GM12874 (cell line): ENCODE measurements around the gene RPUSD4.

ENCODE experiments used
- TF ChIP-seq, protein P1 (sequence below): IDR thresholded peaks from 2 replicates; pipeline ENCODE4 v1.5.1; 2011; ENCODE audit warnings: low read depth, mild to moderate bottlenecking, control low read depth, low read length, moderate library complexity; ENCODE audit not compliant: insufficient read depth

The RPUSD4 gene

DNA sequence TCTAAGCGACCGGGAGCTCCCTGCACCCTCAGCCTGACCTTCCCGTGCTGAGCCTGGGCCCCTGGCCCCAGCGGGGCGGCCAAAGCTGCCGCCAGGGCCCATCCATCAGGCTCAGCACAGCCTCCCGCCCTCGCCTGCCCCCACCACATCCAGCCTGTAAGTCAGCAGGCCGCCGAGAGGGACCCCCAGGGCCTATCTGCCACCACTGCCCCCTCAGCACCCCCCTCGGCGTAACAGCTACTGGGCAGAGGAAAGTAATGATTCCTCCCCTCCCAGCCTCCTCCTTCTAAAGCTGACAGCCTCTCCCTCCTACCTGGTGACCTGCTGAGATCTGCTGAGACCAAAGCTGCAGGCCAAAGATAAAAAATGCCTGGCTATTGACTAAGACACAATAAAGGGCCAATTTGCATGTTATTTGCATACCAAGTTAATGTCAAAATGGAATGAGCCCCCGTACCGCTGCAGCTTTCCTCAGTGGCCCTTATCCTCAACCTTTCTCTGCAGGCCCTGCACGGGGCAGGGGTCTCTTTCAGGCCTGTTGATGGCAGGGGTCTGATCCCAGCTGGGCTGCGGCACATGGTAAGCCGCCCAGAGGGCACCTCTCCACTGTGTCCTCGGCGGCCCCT is 51.6 kb downstream of the RPUSD4 start:
- TF ChIP-seq, protein P1, sequence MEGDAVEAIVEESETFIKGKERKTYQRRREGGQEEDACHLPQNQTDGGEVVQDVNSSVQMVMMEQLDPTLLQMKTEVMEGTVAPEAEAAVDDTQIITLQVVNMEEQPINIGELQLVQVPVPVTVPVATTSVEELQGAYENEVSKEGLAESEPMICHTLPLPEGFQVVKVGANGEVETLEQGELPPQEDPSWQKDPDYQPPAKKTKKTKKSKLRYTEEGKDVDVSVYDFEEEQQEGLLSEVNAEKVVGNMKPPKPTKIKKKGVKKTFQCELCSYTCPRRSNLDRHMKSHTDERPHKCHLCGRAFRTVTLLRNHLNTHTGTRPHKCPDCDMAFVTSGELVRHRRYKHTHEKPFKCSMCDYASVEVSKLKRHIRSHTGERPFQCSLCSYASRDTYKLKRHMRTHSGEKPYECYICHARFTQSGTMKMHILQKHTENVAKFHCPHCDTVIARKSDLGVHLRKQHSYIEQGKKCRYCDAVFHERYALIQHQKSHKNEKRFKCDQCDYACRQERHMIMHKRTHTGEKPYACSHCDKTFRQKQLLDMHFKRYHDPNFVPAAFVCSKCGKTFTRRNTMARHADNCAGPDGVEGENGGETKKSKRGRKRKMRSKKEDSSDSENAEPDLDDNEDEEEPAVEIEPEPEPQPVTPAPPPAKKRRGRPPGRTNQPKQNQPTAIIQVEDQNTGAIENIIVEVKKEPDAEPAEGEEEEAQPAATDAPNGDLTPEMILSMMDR: no peak

DNA sequence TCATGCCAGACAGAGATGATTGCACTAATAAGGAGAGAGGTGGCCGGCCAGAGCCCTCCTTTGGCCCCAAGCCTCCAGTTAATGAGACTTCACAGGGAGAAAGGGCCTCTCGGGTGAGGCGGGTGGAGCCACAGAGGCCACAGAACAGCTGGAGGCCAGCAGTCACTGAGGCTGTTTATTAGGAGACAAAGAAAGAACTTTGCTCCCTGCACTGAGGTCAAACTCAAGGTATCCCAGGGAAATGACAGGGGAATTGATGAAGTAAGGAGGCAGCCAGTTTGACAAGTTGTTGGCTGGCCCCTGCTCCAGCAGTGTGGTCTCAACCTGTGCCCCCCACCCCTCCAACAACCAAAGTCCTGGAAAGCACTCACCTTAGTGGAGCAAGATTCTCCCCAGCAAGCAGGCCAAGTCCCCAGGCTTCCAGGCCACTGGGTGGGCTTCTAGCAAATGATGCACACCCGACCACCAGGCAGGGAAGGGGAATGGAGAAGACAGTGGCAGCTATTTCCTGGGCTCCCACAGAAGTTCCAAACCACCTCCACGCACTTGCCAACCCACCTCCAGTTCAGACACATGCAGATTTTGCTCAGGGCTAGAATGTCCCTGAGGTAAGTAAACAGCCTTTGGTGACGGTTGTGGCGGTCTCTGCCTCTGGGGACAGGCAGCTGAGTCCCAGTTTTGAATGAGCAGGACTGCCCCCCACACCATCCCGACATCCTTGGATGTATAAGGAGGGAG is 53.2 kb downstream of the RPUSD4 start:
- TF ChIP-seq, protein P1: no peak

DNA sequence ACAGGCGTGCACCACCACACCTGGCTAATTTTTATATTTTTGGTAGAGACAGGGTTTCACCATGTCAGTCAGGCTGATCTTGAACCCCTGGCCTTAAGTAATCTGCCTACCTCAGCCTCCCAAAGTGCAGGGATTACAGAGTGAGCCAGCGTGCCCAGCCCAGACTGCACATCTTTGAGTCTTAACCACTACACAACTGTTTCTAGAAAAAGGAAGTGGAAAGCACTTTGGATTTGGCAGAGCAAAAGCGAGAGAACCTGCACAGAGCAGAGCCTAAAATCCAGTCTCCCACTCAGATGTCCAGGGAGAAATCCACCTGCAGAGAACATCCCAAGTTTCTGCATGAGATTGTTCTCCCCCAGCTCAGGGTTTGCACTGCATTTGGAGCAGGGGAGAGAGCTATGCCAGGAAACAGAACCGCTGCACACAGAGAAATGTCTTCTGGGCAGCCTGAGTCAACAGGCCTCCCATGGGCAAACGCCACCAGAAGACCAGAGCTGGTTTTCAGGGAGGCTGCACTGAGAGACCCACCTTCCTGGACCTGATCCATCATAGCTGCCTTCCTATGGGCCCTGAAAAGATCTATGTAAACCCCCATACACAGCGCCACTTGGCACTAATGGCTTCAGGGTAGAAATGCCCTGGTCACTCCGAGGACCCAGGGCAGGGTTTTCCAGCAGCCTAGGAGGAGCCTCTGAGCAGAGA is 54.0 kb downstream of the RPUSD4 start:
- TF ChIP-seq, protein P1: no peak

DNA sequence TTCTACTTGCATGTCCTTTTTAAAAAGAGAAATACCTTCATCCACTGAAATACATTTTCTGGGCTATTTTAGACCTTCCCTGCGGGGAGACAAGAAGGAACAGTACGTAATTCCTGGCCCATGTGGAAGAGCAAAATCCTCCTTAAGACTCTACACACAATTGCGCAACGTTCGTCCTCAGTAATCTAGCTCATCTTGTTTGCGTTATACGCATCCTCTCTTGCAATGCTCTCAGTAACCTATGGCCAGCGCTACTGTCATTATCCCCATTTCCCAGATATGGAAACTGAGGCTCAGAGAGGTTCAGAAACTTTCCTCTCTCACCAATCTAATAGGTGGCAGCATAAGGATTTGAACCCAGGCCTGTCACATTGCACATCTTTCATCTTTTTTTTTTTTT is 54.6 kb downstream of the RPUSD4 start:
- TF ChIP-seq, protein P1: no peak

DNA sequence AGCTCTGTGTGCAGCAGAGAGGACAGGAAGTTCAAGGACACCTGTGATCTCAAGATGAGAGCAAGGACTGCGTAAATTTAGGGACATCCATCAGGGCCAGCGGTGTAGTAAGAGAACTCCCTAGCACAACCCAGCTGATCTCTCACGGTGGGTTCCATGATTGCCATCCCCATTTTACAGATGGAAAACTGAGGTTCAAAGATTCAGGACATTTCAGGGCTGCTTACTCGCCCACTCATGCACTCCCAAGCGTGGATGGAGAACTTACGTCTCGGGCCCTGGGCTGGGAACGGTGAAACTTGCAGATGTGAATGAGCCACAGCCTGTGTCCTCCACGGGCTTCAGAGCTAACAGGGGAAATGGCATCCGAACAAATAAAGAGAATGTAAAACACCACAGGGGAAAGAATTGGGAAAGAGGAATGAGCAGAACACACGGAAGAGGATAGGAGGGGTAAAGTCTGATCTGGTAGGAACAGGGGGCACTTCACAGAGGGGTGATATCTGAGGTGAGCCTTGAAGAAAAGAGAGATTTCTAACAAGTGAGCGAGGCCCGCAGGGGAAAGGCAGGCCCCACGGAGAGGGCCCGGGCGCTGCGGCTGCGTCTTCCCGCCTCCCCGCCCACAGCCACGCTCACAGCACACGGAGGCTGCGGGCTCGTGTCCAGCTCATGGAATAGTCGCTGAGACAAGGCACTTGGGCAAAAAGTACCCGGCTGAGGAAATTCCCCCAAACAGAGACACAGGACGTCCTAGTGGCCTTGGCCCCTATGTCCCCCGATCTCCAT is 55.9 kb downstream of the RPUSD4 start:
- TF ChIP-seq, protein P1: no peak

DNA sequence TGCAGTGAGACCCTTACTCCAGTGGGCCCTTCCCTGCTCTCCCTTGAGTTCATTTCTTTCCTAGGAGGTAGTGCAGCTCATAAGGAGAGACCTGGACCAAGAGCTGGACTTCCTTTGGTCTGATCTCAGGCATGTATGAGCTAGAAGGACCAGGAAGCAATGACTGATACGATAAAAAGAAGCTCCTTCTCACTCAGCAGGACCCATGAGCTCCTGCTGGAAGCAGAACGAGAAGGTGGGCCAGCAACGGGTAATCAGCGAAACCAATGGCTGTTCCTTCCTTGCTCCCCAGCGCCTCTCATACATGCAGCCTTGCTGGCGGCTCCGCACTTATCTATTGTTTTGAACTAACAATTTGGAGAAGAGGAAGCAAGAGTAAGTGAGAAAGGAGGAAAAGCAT is 56.8 kb downstream of the RPUSD4 start:
- TF ChIP-seq, protein P1: no peak

DNA sequence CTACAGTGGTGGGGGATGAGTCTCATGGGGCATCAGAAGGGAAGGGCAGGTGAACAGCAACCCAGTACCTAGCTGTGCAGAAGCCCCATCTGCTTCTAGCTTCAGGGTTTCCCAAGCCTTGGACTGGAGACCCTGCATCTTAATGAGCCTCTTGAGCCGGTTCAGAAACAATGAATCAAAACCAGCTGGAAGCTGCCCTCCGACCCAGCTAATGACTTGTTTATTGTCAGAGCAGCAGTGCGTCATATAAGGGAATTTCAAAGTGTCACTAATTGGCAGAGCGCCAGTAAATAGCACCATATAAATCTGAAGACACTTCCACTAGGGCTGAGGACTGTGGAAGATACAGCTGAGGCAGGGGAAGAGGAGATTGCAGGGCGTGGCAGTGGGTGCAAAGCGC is 57.5 kb downstream of the RPUSD4 start:
- TF ChIP-seq, protein P1: no peak
